ENCODE measurements around the gene PIP4K2A.

DNA sequence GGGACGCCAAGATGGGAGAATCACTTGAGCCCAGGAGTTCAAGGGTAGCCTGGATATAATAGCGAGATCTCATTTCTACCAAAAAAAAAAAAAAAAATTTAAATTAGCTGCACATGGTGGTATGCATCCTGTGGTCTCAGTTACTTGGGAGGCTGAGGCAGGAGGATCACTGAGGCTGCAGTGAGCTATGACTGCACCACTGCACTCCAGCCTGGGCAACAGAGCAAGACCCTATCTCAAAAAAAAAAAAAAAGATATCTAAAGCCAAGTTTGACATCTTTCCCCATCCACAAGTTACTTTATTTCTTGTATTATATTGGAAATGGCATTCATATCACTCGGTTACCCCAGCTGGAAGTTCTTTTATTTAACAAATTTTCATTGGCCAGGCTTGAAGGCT, 3.4 kb upstream of the PIP4K2A start:
- TF ChIP-seq, protein P1, sequence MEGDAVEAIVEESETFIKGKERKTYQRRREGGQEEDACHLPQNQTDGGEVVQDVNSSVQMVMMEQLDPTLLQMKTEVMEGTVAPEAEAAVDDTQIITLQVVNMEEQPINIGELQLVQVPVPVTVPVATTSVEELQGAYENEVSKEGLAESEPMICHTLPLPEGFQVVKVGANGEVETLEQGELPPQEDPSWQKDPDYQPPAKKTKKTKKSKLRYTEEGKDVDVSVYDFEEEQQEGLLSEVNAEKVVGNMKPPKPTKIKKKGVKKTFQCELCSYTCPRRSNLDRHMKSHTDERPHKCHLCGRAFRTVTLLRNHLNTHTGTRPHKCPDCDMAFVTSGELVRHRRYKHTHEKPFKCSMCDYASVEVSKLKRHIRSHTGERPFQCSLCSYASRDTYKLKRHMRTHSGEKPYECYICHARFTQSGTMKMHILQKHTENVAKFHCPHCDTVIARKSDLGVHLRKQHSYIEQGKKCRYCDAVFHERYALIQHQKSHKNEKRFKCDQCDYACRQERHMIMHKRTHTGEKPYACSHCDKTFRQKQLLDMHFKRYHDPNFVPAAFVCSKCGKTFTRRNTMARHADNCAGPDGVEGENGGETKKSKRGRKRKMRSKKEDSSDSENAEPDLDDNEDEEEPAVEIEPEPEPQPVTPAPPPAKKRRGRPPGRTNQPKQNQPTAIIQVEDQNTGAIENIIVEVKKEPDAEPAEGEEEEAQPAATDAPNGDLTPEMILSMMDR (IDR thresholded peaks at IDR 0.05): no peak
- no peak for TF ChIP-seq POLR2A (IDR thresholded peaks at IDR 0.05)
